H1 (cell line): ENCODE measurements around the gene PPP2R3A. TPM values are rescaled to one million over a fixed set of nuclear protein-coding genes. Genes with fewer than 3 reads are reported as not detected.

Experiments used
- CTCF ChIA-PET: fragments of 300-600 bp; sonication (Branson Sonifier 250); formaldehyde crosslinking; loops from one replicate; lab custom pipeline; 2021; ENCODE audit not compliant: partially characterized antibody; lab: Charles Lee
- POLR2A ChIA-PET: fragments of 300-600 bp; sonication (Branson Sonifier 250); formaldehyde crosslinking; loops from one replicate; lab custom pipeline; 2021; ENCODE audit warnings: inconsistent platforms; ENCODE audit not compliant: partially characterized antibody; lab: Charles Lee
- DNase-seq, 2 experiments: peaks; one replicate each; pipeline versions ENCODE4 v3.0.0 to v3.0.0-alpha.2; 2010 to 2022; ENCODE audit warnings: low spot score in 2 of 2, low read depth in 1 of 2, mixed read lengths in 1 of 2
- FAIRE-seq: peaks from 2 replicates; lab custom pipeline; 2011; peaks lifted over from hg19 to GRCh38; lab: Jason Lieb, UNC
- H2AFZ ChIP-seq: 2 replicates; pipeline ENCODE4 v1.8.1; 2012; ENCODE audit warnings: low read length, inconsistent platforms
- H2AK5ac ChIP-seq: 2 replicates; pipeline ENCODE4 v1.6.1; 2013; ENCODE audit warnings: low read depth, low read length
- H2BK120ac ChIP-seq: replicated peaks from 2 replicates; pipeline ENCODE3; 2013; ENCODE audit warnings: low read depth, low read length, inconsistent platforms
- H2BK12ac ChIP-seq: 2 replicates; pipeline ENCODE4 v1.6.1; 2013; ENCODE audit warnings: low read depth, low read length
- H2BK15ac ChIP-seq: 2 replicates; pipeline ENCODE4 v1.6.1; 2013; ENCODE audit warnings: low read length
- H2BK20ac ChIP-seq: 2 replicates; pipeline ENCODE4 v1.6.1; 2013; ENCODE audit warnings: low read length
- H2BK5ac ChIP-seq: 2 replicates; pipeline ENCODE4 v1.6.1; 2013; ENCODE audit warnings: low read depth, low read length
- H3K14ac ChIP-seq: 2 replicates; pipeline ENCODE4 v1.6.1; 2013; ENCODE audit warnings: inconsistent platforms; ENCODE audit not compliant: insufficient read length
- H3K18ac ChIP-seq: 2 replicates; pipeline ENCODE4 v1.6.1; 2013; ENCODE audit warnings: low read length; ENCODE audit errors: extremely low read depth
- H3K23ac ChIP-seq: 2 replicates; pipeline ENCODE4 v1.6.1; 2013; ENCODE audit warnings: inconsistent platforms; ENCODE audit not compliant: insufficient read length
- H3K23me2 ChIP-seq: 2 replicates; pipeline ENCODE4 v1.6.1; 2013; ENCODE audit warnings: low read depth, low read length
- H3K27ac ChIP-seq: 2 replicates; pipeline ENCODE4 v1.6.1; 2011; ENCODE audit warnings: low read depth, low read length, inconsistent platforms
- H3K27me3 ChIP-seq, 4 experiments: replicated peaks in 1 of 4; 1 replicate in 1 of 4; 2 replicates in 3 of 4; pipeline versions ENCODE4 v1.6.1 to v1.8.1; 2011 to 2013; ENCODE audit warnings: low read length in 3 of 4, mild to moderate bottlenecking in 3 of 4, inconsistent platforms in 2 of 4, mixed read lengths in 2 of 4, moderate library complexity in 1 of 4; ENCODE audit not compliant: control insufficient read depth in 3 of 4, insufficient read depth in 3 of 4; ENCODE audit errors: extremely low read depth in 1 of 4
- H3K36me3 ChIP-seq, 4 experiments: 2 replicates each; pipeline versions ENCODE4 v1.6.1 to v1.8.1; 2011 to 2013; ENCODE audit warnings: mild to moderate bottlenecking in 4 of 4, low read length in 3 of 4, moderate library complexity in 2 of 4, control low read depth in 1 of 4, inconsistent platforms in 1 of 4; ENCODE audit not compliant: insufficient read depth in 4 of 4, control insufficient read depth in 2 of 4
- H3K4ac ChIP-seq: replicated peaks from 2 replicates; pipeline ENCODE3; 2013; ENCODE audit warnings: low read length, low read depth, mixed read lengths, inconsistent platforms; ENCODE audit not compliant: insufficient read length
- H3K4me1 ChIP-seq, 4 experiments: replicated peaks in 1 of 4; 1 replicate in 1 of 4; 2 replicates in 3 of 4; pipeline versions ENCODE4 v1.6.1 to v1.8.1; 2011 to 2013; ENCODE audit warnings: low read length in 3 of 4, inconsistent platforms in 2 of 4, mixed read lengths in 1 of 4; ENCODE audit not compliant: insufficient read depth in 4 of 4, control insufficient read depth in 3 of 4
- H3K4me2 ChIP-seq, 2 experiments: 2 replicates each; pipeline versions ENCODE4 v1.6.1 to v1.8.1; 2011 to 2013; ENCODE audit warnings: low read depth in 2 of 2, low read length in 2 of 2, control low read depth in 1 of 2, inconsistent platforms in 1 of 2, mild to moderate bottlenecking in 1 of 2; ENCODE audit not compliant: insufficient read depth in 1 of 2
- H3K4me3 ChIP-seq, 4 experiments: fragments of 200-600, 300-600 bp in 1 of 4; sonication (generic), shearing (Covaris generic), sonication (Bioruptor Twin) in 1 of 4; 2 replicates each; pipeline versions ENCODE4 v1.5.1 to v1.8.1; 2011 to 2016; ENCODE audit warnings: low read length in 4 of 4, low read depth in 3 of 4, control low read depth in 2 of 4, inconsistent platforms in 2 of 4, mild to moderate bottlenecking in 2 of 4, mixed read lengths in 1 of 4, moderate library complexity in 1 of 4; ENCODE audit not compliant: insufficient read depth in 2 of 4; ENCODE audit errors: extremely low read depth in 1 of 4
- H3K56ac ChIP-seq: replicated peaks from 2 replicates; pipeline ENCODE3; 2013; ENCODE audit warnings: low read depth, mild to moderate bottlenecking, mixed read lengths, low read length, inconsistent platforms; ENCODE audit not compliant: insufficient read length
- H3K79me1 ChIP-seq: 2 replicates; pipeline ENCODE4 v1.6.1; 2013; ENCODE audit warnings: low read depth, low read length, control low read depth
- H3K79me2 ChIP-seq, 2 experiments: 2 replicates each; pipeline versions ENCODE4 v1.6.1 to v1.8.1; 2012 to 2013; ENCODE audit warnings: low read length in 2 of 2, mild to moderate bottlenecking in 2 of 2, inconsistent platforms in 1 of 2; ENCODE audit not compliant: insufficient read depth in 2 of 2, control insufficient read depth in 1 of 2
- H3K9ac ChIP-seq, 4 experiments: replicated peaks in 1 of 4; 1 replicate in 1 of 4; 2 replicates in 3 of 4; pipeline versions ENCODE4 v1.6.1 to v1.8.1; 2011 to 2013; ENCODE audit warnings: low read depth in 3 of 4, low read length in 3 of 4, control low read depth in 2 of 4, mild to moderate bottlenecking in 2 of 4, moderate library complexity in 2 of 4, inconsistent platforms in 1 of 4; ENCODE audit errors: extremely low read depth in 1 of 4
- H3K9me3 ChIP-seq, 2 experiments: 2 replicates each; pipeline versions ENCODE4 v1.6.1 to v1.8.1; 2012 to 2013; ENCODE audit warnings: mild to moderate bottlenecking in 2 of 2, moderate library complexity in 2 of 2, control low read depth in 1 of 2, inconsistent platforms in 1 of 2, low read depth in 1 of 2, low read length in 1 of 2, mixed read lengths in 1 of 2; ENCODE audit not compliant: insufficient read depth in 2 of 2
- H4K20me1 ChIP-seq, 2 experiments: replicated peaks in 1 of 2; 2 replicates each; pipeline versions ENCODE3 to v1.8.1; 2011 to 2013; ENCODE audit warnings: inconsistent platforms in 2 of 2, low read length in 2 of 2, mild to moderate bottlenecking in 1 of 2; ENCODE audit not compliant: insufficient read depth in 2 of 2, control insufficient read depth in 1 of 2
- H4K5ac ChIP-seq: 2 replicates; pipeline ENCODE4 v1.6.1; 2013; ENCODE audit warnings: low read length, low read depth, mixed read lengths, inconsistent platforms; ENCODE audit not compliant: insufficient read length
- H4K8ac ChIP-seq: 2 replicates; pipeline ENCODE4 v1.8.0; 2013; ENCODE audit warnings: mild to moderate bottlenecking, moderate library complexity, low read length, inconsistent platforms; ENCODE audit not compliant: insufficient read depth; ENCODE audit errors: extremely low read depth
- H4K91ac ChIP-seq: replicated peaks from 2 replicates; pipeline ENCODE3; 2013; ENCODE audit warnings: low read length, mixed read lengths, inconsistent platforms; ENCODE audit not compliant: insufficient read length
- CBX5 ChIP-seq: fragments of 300-800, 300-1000 bp; sonication (generic); IDR thresholded peaks from 2 replicates; pipeline ENCODE4 v1.7.1; 2016; ENCODE audit warnings: antibody characterized with exemption, low read length, low read depth
- CEBPB ChIP-seq: IDR thresholded peaks from 2 replicates; pipeline ENCODE4 v1.6.1; 2012; ENCODE audit warnings: low read depth, low read length
- CTCF ChIP-seq, 3 experiments: IDR thresholded peaks; 1 replicate in 2 of 3; 2 replicates in 1 of 3; pipeline versions ENCODE4 v1.5.1 to v1.6.1; 2011; ENCODE audit warnings: low read length in 3 of 3, mild to moderate bottlenecking in 3 of 3, inconsistent platforms in 2 of 3, low read depth in 1 of 3, moderate library complexity in 1 of 3; ENCODE audit not compliant: insufficient read depth in 1 of 3; ENCODE audit errors: control extremely low read depth in 1 of 3
- GTF2F1 ChIP-seq: IDR thresholded peaks from 2 replicates; pipeline ENCODE4 v1.6.1; 2012; ENCODE audit warnings: low read depth, low read length, improper control_type of control experiment, borderline replicate concordance
- JUN ChIP-seq: IDR thresholded peaks from 2 replicates; pipeline ENCODE4 v1.6.1; 2011; ENCODE audit warnings: low read depth, mild to moderate bottlenecking, improper control_type of control experiment, low read length
- POU5F1 ChIP-seq: IDR thresholded peaks from 2 replicates; pipeline ENCODE4 v1.6.1; 2011; ENCODE audit warnings: low read depth, mild to moderate bottlenecking, low read length, moderate library complexity
- TAF7 ChIP-seq: optimal IDR thresholded peaks from 2 replicates; pipeline ENCODE3; 2011; ENCODE audit warnings: low read depth, mild to moderate bottlenecking, inconsistent platforms, low read length, moderate library complexity, borderline replicate concordance
- TBP ChIP-seq: IDR thresholded peaks from 2 replicates; pipeline ENCODE4 v1.6.1; 2011; ENCODE audit warnings: low read depth, low read length, improper control_type of control experiment
- TEAD4 ChIP-seq: IDR thresholded peaks from 2 replicates; pipeline ENCODE4 v1.6.1; 2012; ENCODE audit warnings: low read depth, low read length, inconsistent platforms, mixed read lengths
- WGBS, 2 experiments: shearing (Covaris generic) in 1 of 2; methylation state at CpG; one replicate each; pipeline versions ENCODE4 v1.1.6 to v1.1.7; 2013 to 2015; ENCODE audit warnings: low lambda C conversion rate in 2 of 2, mixed read lengths in 2 of 2, inconsistent platforms in 1 of 2, low coverage in 1 of 2, missing lambda C conversion rate in 1 of 2; ENCODE audit not compliant: insufficient replicate concordance in 2 of 2, insufficient coverage in 1 of 2, insufficient read length in 1 of 2; ENCODE audit errors: extremely low coverage in 1 of 2, missing lambda C conversion rate in 1 of 2; 5-methylcytosine and 5-hydroxymethylcytosine counted together
- polyA plus RNA-seq, 7 experiments: library from polyadenylated mRNA; depleted of rRNA in 3 of 7; stranded (reverse) in 5 of 7; unstranded in 2 of 7; fragments of >200 nt in 5 of 7; fragments of 200-250 nt in 2 of 7; gene quantifications; 1 replicate in 5 of 7; 2 replicates in 1 of 7; 4 replicates in 1 of 7; pipeline versions ENCODE4 v1.2.1 to v1.2.3, GENCODE V29; 2011 to 2013; ENCODE audit warnings: missing spikeins in 2 of 7, mixed read lengths in 2 of 7
- total RNA-seq: library from RNA; stranded (reverse); fragmentation: NEBNext Ultra II Directional; extraction: Animal tissue kit (Norgen Biotek cat#: 25700); gene quantifications from 2 replicates; pipeline ENCODE4 v1.2.1, GENCODE V29; 2021

The PPP2R3A gene
- total and polyA plus RNA-seq, 2 of the 8 experiments (the other 6 are each of a cell fraction or from before 2014, with no cell fraction given): 4.1 to 15.2 TPM

GRCh38 chr3:136120373-136121348 lies 155.1 kb downstream of the PPP2R3A start:
- Histone ChIP-seq H2BK5ac (no peak overlapping the region), H2BK15ac (no peak overlapping the region), H4K20me1 (no peaks in the 10 kb centered on the region), H2BK12ac (no peak overlapping the region), H2BK120ac (no peak overlapping the region), H4K5ac (no peak overlapping the region), H2BK20ac (no peak overlapping the region), H3K4me2 (no peak overlapping the region), H3K27ac (no peak overlapping the region), H3K56ac (no peak overlapping the region), H3K79me2 (no peaks in the 10 kb centered on the region), H3K23me2 (no peaks in the 10 kb centered on the region), H4K91ac (no peak overlapping the region), H2AFZ (no peak overlapping the region), H4K8ac (no peak overlapping the region), H3K14ac (no peak overlapping the region), H3K4me1 (no peaks in the 10 kb centered on the region), H3K9me3 (no peaks in the 10 kb centered on the region), H3K9ac (no peak overlapping the region), H3K27me3 (peaks cover 0 to 1% (median 0%) of the 10 kb centered on the region in 4 experiments; a peak in 1 of 7 replicates), H3K23ac (no peak overlapping the region), H3K4ac (no peak overlapping the region), H3K79me1 (no peaks in the 10 kb centered on the region), H3K4me3 (no peak overlapping the region), H2AK5ac (no peak overlapping the region), H3K36me3 (no peaks in the 10 kb centered on the region; a peak in 1 of 8 replicates), H3K18ac (no peak overlapping the region)
- WGBS, 2 experiments: 87% methylated on average over 8 of the region's 8 CpGs; no CpG with 5 or more reads in 1 of the 2 experiments
- FAIRE-seq: no peak
- ChIA-PET POLR2A (no interaction called here), CTCF (interaction anchor here (0.8 kb wide), 1 partner anchor 271 kb away, joined by 3 read pairs; no protein-coding TSS in a partner anchor)
- DNase-seq: no peak
- no peak for TF ChIP-seq POU5F1
- no peak for TF ChIP-seq JUN
- no peak for TF ChIP-seq TEAD4
- no peak for TF ChIP-seq CEBPB
- TF ChIP-seq GTF2F1: no peak
- no peak for TF ChIP-seq CTCF (IDR thresholded peaks at IDR 0.05; ENCODE audit: control extremely low read depth in 1 of 3, insufficient read depth in 1 of 3, low read depth in 1 of 3, low read length in 3 of 3)
- TF ChIP-seq TAF7: no peak
- no peak for TF ChIP-seq CBX5
- no peak for TF ChIP-seq TBP
